SIG-M5 treated with dmso at 0.1 percent for 504 hours (cell line): ENCODE measurements around the gene FOXD4L6.
"Not testable (repeated sequence)": the region's sequence is repeated elsewhere in the genome, so short reads cannot be mapped to it uniquely, and the experiment has no call there.

ENCODE experiments used
- DNase-seq: peaks from one replicate; lab custom pipeline; 2025; ENCODE audit not compliant: unreplicated experiment; lab: John Stamatoyannopoulos, UW

Gene FOXD4L6

DNA sequence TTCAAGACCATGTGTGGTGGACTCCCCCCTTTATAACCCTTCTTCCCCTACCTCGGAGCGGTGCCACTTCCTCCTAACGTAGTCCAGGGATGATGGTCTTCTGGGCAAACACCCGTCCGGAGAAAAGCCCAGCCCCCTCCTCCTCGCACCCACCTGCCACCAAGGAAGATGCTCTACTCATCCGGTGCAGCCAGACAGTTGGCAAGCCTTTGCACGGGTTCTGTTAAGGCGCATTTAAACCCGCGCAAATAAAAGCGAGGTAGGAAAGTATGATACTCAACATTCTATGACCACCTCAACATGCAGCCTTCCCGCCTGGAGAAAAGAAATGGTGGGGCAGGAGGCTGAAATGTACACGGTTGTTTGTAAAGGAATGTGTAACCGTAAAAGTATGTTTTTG is at the start of gene FOXD4L6:
Gene FOXD4L6, minus strand, starts transcription at position 101 of the 400 bp plus-strand sequence. CDS start 298 bp downstream, outside the sequence.
- DNase-seq, result not testable (repeated sequence)

DNA sequence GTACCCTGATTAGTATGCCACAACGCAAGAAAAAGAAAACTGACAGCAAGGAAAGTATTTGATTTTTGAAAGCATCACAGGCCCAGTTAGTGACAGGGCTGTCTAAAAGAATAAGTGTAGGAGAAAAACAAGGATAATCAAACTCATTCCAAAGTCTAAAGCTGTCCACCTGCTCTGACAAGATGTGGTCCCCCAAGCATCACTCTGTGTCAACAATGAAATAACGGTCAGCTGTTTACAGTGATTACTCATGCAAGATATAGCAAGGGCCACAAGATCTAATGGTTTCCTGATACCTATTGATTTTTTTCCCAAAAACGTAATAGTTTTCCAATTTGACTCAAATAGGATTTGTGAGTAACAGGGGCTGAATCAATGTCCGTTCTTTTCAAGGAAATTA is 46.5 kb upstream of the FOXD4L6 start:
- DNase-seq, result not testable (repeated sequence)

DNA sequence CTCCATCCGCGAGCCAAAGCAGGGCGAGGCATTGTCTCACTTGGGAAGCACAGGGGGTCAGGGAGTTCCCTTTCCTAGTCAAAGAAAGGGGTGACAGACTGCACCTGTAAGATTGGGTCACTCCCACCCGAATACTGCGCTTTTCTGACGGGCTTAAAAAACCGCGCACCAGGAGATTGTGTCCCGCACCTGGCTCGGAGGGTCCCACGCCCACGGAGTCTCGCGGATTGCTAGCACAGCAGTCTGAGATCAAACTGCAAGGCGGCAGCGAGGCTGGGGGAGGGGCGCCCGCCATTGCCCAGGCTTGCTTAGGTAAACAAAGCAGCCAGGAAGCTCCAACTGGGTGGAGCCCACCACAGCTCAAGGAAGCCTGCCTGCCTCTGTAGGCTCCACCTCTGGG is 21.6 kb upstream of the FOXD4L6 start:
- not testable (repeated sequence) for DNase-seq

DNA sequence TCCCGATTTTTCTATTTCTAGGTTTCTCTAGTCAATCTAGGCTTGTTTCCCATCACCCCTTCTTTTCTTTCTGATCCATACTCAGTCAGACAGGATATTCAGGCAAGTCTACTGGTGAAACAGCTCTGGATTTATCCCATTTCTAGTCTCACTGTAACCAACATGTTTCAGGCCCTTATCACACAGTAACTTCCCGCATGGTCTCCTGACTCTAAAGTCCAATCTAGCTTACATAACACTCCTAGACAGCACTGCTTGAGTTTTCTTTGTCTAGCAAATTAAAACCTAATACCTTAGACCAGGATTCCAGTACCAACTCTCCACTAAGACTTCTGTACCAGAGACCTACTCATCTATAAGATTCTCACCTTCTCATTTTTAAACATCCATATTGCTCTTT is 13.4 kb upstream of the FOXD4L6 start:
- not testable (repeated sequence) for DNase-seq

DNA sequence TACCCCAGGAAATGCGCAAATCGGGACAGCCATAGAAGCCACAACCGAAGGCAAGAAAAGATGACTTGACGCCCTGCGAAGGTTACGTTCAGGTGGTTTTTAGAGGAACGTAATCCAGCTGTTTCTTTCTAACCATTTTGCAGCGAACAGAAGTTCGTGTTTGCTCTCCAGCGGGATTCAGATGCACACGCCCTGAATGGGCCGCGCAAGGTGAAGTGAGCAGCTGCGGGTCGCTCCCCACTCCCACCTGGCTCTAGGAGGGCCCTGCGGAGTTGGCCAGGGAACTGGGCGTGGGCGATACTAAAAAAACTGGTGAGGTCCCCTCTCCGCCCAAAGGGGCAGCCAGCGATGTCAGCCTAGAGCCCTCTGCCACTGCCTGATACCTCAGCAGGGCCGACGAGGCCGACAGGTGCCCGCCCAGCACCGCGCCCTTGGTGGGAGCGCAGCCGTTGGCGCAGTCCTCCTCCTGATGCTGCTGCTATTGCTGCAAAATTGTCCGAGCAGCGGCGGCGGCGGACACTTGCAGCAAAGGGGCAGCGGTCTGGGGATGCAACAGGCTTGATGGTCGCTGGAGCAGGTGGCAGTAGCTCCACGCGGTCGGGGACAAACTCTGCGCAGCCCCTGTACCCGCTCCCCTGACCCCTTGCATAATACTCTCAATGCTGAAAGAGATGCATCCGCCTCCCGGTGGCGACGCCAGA is 1.6 kb downstream of the FOXD4L6 start:
- not testable (repeated sequence) for DNase-seq

DNA sequence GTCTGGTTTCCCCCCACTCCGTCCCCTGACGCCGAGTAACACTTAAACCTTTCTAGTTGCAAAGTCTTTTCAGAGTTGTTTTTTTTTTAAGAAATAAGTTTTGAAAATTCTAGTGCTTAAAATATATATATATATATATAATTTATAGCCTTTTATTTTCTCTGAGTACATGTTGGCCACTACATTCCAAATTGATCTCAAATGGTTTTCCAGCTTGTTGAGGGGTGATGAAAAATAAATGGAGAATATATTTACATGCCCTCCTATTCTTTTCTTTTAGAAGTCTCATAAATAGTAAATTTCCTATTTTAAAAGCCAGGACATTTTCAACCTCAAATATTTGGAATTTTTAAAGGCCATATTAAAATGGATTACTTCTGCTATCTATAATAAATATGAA is 2.5 kb downstream of the FOXD4L6 start:
- not testable (repeated sequence) for DNase-seq

DNA sequence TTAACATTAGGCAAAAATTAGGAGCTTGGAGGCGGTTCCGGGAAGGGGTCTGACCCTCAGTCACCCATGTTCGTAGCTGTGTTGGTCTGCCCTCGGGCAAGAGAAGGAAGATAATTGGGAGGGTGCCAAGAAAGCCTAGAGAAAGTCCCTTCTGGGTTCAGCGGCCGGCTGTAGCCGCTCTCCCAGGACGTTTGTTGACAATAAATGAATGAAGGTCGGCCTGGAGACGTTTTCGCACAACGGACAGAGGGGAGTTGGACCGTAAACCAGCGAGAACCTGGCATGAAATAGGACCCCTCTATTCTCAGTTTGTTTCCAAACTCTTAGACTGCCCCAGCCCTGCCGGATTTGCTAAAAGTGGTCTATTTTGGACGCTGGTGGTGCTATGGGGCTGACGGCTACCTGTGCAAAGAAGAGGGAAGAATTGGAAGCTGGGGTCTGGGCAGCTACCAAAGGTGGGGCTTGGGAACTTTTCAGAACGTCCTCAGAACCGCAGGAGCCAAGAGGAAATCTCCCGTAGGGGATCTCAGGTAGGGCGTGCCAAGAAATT is 3.3 kb downstream of the FOXD4L6 start:
- DNase-seq, result not testable (repeated sequence)

DNA sequence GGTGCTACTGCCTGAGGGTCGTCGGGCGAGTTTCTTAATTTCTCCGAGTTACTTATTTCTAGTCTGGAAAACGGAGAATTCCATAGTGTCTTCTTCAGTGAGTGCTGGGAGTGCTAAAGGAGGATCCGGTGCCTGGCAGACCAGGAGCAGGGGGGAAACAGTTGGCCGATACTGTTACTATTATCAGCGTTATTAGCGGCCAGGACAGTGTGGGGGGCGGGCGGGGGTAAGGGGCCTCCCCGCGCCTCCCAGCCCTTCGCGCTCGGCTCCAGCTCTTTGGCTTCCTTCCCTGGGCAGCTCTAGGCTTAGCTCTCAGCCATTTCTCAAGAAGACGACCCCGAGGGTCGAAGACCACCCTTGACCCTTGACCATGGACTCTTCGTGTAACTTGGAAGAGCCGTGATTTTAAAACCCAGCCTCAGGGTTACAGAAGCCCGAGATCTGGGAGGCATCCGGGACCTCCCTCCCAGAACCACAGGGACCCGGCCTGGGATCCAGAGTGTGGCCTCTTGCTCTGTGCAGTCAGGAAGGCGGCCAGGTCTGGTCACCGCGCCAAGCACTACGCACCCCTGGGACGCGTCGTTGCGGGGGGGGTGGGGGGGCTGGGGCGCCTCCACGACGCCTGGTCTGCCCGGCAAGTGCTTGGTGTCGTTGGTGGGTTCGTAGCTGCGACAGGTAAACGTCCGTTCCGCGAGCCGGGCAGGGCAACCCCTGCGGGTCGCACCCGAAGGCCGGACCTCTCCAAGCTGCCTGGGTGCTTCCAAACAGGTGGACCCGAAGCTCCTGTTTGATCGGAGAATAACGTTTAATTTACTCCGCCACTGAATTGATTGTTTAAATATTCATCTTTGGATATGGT is 4.0 kb downstream of the FOXD4L6 start:
- DNase-seq, result not testable (repeated sequence)

DNA sequence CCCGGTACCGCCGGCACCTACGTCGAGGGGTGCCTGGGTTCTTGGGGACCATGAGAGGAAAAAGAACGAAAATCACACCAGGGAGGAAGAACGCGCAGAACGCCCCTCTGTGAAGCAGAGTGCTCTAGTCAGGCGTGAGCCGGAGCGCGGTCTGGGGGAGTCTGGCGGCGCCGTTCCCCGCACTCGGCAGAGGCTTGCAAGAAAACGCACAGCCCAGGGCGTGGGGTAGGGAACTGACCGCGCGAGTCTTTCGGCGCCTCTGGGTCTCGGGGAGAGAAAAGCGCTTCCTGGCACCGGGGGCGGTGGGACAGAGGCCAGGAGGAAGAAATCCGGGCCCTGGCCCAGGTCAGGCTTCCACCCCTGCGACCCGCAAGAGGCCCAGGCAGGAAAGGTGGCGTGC is 4.7 kb downstream of the FOXD4L6 start:
- not testable (repeated sequence) for DNase-seq

DNA sequence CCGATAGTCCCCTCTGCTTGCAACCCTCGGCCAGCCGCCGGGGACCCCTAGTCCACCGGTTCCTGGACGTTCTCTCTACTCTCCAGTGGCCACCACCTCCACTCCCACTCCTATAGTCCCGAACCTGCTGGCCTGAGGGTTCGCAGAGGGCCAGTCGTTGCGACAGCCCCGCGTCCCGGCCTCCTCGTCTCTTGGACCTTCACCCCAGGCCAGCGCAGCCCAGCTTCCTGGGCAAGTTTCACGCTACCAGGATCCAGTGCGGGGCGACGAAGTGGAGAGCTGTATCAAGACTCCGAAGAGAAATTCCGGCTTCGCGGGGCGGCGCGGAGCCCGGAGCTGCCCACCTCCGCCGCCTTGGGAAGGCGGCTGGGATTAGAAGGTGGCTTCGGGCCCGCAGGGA is 5.1 kb downstream of the FOXD4L6 start:
- DNase-seq, result not testable (repeated sequence)

DNA sequence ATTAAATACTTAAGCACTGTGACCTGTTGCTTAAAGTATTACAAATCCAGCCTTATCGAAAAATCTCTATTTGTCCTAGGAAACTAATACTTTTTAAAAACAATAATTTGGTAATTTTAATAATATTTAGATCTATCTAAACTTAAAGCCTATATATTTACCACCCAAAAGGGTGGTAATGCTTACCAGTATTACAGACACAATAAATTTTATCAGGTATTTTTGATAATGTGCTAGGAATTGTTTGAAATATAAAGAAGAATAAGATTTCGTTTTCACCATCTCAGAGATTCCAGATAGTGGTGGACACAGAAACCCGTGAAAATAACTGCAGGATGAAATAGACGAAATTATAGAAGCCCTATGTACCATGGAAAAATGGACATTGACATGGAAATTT is 7.8 kb downstream of the FOXD4L6 start:
- DNase-seq, result not testable (repeated sequence)

DNA sequence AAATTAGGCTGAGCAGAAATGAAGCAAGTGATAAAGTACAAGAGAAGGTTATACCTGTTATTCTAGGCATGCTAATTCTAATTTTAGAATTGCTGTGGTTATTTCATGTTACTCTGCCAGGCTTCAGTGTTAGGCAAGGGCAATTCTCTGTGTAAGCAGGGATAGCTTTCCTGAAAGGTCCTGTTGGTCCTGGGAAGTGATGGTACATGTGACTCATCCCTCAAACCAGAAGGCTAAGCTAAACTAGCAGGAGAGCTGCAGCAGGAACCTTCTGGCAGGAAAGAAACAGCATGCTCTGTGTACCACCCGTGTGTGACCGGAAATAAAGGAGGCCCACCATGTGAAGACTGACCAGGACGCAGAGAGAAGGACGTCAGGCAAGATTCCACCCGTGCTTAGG is 8.8 kb downstream of the FOXD4L6 start:
- not testable (repeated sequence) for DNase-seq

DNA sequence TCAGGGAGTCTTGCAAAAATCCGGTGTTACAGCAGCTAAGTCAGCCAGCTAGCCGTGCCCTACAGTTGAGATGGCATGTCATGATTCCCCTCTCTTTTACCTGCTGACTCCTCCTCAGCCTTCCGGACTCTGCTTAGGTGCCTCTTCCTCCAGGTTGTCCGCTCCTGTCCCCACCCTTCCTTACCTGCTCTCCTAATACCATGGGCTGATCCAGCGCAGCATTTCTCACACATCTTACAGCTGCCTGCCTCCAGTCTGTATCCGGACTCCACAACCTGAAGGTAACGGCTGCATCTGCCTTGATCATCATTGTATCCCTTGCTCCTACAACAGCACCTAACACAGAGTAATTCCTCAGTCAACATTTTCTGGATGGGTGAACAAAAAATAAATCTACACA is 9.2 kb downstream of the FOXD4L6 start:
- not testable (repeated sequence) for DNase-seq

DNA sequence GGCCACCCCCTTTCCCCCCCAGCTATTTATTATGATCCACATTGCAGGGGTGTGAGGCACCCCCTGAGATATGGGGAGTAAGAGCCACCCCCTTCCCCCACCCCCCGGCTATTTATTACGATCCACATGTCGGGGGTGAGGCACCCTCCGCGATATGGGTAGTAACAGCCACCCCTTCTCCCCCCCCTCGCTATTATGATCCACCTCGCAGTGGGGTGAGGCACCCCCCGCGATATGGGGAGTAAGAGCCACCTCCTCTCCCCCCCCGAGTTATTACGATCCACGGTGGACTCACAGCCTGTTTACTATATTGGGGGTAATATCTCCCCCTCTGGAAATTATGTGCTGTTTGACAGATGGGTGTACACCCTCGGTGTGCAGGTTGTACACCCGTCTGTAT is 15.1 kb downstream of the FOXD4L6 start:
- DNase-seq, result not testable (repeated sequence)

DNA sequence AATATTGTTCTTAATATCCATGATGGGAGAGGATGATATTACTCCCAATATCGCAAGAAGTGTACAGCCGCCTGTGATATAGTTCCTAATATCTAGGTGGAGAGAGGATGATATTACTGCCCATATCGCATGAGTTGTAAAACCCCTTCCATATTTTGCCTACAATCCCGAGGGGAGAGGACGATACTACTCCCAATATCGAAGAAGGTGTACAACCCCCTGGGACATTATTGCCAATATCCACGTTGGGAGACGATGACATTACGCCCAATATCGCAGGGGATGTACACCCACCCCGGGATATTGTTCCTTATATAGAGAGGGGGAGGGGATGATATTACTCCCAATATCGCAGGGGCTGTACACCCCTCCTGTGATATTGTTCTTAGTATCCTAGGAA is 17.1 kb downstream of the FOXD4L6 start:
- not testable (repeated sequence) for DNase-seq

DNA sequence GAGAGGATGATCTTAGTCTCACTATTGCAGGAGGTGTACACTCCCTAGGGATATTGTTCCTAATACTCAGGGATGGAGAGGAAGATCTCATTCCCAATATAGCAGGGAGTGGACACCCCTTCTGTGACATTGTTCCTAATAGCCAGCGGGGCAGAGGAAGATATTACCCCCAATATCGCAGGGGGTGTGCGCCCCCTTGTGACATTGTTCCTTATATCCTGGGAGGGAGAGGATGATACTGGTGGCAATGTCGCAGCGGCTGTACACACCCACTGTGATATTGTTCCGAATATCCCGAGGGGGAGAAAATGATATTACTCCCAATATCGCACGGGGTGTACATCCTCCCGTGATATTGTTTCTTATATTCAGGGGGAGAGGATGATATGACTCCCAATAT is 17.6 kb downstream of the FOXD4L6 start:
- not testable (repeated sequence) for DNase-seq

DNA sequence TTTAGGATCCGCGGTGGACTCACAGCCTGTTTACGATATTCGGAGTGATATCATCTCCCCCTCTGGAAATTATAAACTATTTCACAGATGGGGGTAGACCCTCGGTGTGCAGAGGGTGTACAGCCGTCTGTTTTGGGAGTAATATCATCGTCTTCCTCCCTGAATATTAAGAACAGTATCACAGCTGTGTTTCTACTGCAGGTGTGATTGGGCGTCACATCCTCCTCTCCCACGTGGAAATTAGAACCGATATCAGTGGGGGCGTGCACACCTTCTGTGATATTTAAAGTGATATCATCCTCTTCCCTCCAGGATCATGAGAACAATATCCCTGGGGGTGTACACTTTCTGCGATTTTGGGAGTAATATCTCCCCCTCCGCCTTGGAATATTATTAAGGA is 19.2 kb downstream of the FOXD4L6 start:
- DNase-seq, result not testable (repeated sequence)

DNA sequence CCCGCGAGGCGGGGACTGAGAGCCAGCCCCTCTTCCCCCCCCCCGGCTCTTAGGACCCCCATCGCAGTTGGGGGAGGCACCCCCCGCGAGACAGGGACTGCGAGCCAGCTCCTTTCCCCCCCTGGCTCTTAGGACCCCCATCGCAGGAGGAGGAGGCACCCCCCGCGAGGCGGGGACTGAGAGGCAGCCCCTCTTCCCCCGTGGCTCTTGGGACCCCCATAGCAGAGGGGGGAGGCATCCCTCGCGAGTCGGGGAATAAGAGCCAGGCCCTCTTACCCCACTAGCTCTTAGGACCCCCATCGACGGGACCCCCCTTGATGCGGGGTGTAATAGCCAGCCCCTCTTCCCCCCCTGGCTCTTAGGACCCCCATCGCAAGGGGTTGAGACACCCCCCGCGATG is 19.7 kb downstream of the FOXD4L6 start:
- DNase-seq, result not testable (repeated sequence)

DNA sequence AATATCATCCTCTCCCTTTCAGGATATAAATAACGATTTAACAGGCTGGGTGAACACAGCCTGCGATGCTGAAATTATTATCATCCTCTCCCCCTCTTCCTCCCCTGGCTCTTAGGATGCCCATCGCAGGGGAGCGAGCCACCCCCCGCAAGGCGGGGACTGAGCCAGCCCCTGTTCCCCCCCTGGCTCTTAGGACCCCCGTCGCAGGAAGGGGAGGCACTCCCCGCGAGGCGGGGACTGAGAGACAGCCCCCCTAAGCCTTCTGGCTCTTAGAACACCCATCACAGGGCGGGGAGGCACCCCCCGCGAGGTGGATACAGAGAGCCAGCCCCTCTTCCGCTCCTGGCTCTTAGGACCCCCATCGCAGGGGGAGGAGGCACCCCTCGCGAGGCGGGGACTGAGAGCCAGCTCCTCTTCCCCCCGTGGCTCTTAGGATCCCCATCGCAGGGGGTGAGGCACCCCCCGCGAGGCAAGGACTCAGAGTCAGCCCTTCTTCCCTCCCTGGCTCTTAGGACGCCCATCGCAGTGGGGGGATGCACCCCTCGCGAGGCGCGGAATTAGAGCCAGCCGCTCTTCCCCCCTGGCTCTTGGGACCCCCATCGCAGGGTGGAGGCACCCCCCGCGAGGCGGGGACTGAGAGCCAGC is 21.9 kb downstream of the FOXD4L6 start:
- DNase-seq, result not testable (repeated sequence)

DNA sequence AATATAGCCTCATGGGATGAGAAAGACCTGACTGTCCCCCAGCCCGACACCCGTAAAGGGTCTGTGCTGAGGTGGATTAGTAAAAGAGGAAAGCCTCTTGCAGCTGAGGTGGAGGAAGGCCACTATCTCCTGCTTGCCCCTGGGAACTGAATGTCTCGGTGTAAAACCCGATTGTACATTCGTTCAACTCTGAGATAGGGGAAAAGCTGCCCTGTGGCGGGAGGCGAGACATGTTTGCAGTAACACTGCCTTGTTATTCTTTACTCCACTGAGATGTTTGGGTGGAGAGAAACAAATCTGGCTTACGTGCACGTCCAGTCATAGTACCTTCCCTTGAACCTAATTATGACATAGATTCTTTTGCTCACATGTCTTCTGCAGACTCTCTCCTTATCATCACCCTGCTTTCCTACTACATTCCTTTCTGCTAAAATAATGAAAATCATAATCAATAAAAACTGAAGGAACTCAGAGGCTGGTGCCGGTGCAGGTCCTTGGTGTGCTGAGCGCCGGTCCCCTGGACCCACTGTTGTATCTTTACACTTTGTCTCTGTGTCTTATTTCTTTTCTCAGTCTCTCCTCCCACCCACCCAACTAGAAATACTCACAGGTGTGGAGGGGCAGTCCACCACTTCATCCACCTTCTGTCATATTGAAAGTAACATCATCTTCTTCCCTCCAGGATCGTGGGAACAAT is 22.8 kb downstream of the FOXD4L6 start:
- not testable (repeated sequence) for DNase-seq

DNA sequence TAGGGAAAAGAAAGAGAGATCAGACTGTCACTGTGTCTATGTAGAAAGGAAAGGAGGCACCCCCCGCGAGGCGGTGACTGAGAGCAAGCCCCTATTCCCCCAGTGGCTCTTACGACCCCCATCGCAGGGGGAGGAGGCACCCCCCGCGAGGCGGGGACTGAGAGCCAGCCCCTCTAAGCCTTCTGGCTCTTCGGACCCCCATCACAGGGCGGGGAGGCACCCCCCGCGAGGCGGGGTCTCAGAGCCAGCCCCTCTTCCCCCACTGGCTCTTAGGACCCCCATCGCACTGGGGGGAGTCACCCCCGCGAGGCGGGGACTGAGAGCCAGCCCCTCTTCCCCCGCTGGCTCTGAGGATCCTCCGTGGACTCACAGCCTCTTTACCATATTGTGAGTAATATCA is 23.9 kb downstream of the FOXD4L6 start:
- DNase-seq, result not testable (repeated sequence)
